Suprapubic skin (tissue), 3 donors: Measurements from ENCODE around the gene GSG1L.

Source experiments
- POLR2A ChIP-seq, 2 donors: fragments of 450-650 bp; IDR thresholded peaks; one replicate each; pipeline ENCODE4 v1.6.1; 2017; ENCODE audit warnings: antibody characterized with exemption in 2 of 2, mild to moderate bottlenecking in 2 of 2, moderate library complexity in 2 of 2
- TF ChIP-seq, protein P1 (sequence below), 2 donors: fragments of 200-600 bp in 1 of 2; fragments of 450-650 bp in 1 of 2; sonication (generic) in 1 of 2; IDR thresholded peaks; one replicate each; pipeline ENCODE4 v1.5.1; 2016 to 2019; ENCODE audit warnings: antibody characterized with exemption in 2 of 2, mild to moderate bottlenecking in 1 of 2, moderate library complexity in 1 of 2

GRCh38 chr16:28110479-28110878 is 47.0 kb upstream of the GSG1L start:
- TF ChIP-seq, protein P1, sequence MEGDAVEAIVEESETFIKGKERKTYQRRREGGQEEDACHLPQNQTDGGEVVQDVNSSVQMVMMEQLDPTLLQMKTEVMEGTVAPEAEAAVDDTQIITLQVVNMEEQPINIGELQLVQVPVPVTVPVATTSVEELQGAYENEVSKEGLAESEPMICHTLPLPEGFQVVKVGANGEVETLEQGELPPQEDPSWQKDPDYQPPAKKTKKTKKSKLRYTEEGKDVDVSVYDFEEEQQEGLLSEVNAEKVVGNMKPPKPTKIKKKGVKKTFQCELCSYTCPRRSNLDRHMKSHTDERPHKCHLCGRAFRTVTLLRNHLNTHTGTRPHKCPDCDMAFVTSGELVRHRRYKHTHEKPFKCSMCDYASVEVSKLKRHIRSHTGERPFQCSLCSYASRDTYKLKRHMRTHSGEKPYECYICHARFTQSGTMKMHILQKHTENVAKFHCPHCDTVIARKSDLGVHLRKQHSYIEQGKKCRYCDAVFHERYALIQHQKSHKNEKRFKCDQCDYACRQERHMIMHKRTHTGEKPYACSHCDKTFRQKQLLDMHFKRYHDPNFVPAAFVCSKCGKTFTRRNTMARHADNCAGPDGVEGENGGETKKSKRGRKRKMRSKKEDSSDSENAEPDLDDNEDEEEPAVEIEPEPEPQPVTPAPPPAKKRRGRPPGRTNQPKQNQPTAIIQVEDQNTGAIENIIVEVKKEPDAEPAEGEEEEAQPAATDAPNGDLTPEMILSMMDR (IDR thresholded peaks at IDR 0.05) = no peak
- no peak for TF ChIP-seq POLR2A (IDR thresholded peaks at IDR 0.05)
